ENCODE measurements around the gene DOCK8. TPM values are rescaled to one million over a fixed set of nuclear protein-coding genes. Genes with fewer than 3 reads are reported as not detected.

The DOCK8 gene
- total and polyA plus RNA-seq, 2 experiments from 2014 or later = 0.94 to 1.2 TPM

GRCh38 chr9:303502-303901 lies 88.8 kb downstream of the DOCK8 start (continued):
- no peak for TF ChIP-seq CTCF (conservative IDR thresholded peaks at IDR 0.05; ENCODE audit: low read depth in 2 of 2)
- TF ChIP-seq ETS1 (IDR thresholded peaks at IDR 0.05) = no peak
- TF ChIP-seq EZH2phosphoT487 (IDR thresholded peaks at IDR 0.05; ENCODE audit: unreplicated experiment) = no peak
- TF ChIP-seq ZNF331 (CRISPR knock-in tag; IDR thresholded peaks at IDR 0.05; ENCODE audit: low read depth) = no peak
- TF ChIP-seq NANOG (IDR thresholded peaks at IDR 0.05; ENCODE audit: borderline replicate concordance) = no peak

- H3K9me2 ChIP-seq (ENCODE audit: insufficient read depth) = no peaks in the 10 kb centered on the region
- no peak overlapping the region for H3K4me2 ChIP-seq
- H4K20me1 ChIP-seq (replicated peaks; ENCODE audit: insufficient read depth) = no peaks in the 10 kb centered on the region
- H3K4me3 ChIP-seq = no peak overlapping the region
- peaks cover 5% of the 10 kb centered on the region for H3K4me1 Mint-ChIP-seq
- H3K27ac Mint-ChIP-seq = no peak overlapping the region
- no peak overlapping the region for H3K4me3 Mint-ChIP-seq
- no peaks in the 10 kb centered on the region for H3K27me3 Mint-ChIP-seq (ENCODE audit: insufficient read depth, low read depth, poor library complexity)
- H3K9me3 Mint-ChIP-seq = no peaks in the 10 kb centered on the region
- no peak for ATAC-seq
- no peak for DNase-seq (ENCODE audit: low spot score)
- no peak overlapping the region for H3K27ac ChIP-seq (ENCODE audit: low read depth)
- no peaks in the 10 kb centered on the region for H3K4me1 ChIP-seq (ENCODE audit: insufficient read depth)
- no peaks in the 10 kb centered on the region for H3K79me2 ChIP-seq (replicated peaks; ENCODE audit: insufficient read depth)
- H3F3A ChIP-seq (replicated peaks; ENCODE audit: low read depth) = no peaks in the 10 kb centered on the region
- H3K27me3 ChIP-seq (ENCODE audit: insufficient read depth) = no peaks in the 10 kb centered on the region
- H3K36me3 ChIP-seq (ENCODE audit: insufficient read depth) = no peaks in the 10 kb centered on the region
- no peaks in the 10 kb centered on the region for H3K36me3 Mint-ChIP-seq (ENCODE audit: low read depth)
- H2AFZ ChIP-seq = no peak overlapping the region
- TF ChIP-seq CREB1 (CRISPR knock-in tag; IDR thresholded peaks at IDR 0.05; ENCODE audit: low read depth) = no peak
- no peak for TF ChIP-seq ZNF114 (CRISPR knock-in tag; IDR thresholded peaks at IDR 0.05)
- no peak for TF ChIP-seq EZH2phosphoT487 (IDR thresholded peaks at IDR 0.05; ENCODE audit: unreplicated experiment)
- TF ChIP-seq CTCF (conservative IDR thresholded peaks at IDR 0.05; ENCODE audit: low read depth in 2 of 2) = no peak
- TF ChIP-seq STAT1 (IDR thresholded peaks at IDR 0.05; ENCODE audit: unreplicated experiment) = no peak
- no peak for TF ChIP-seq EZH2 (IDR thresholded peaks at IDR 0.05; ENCODE audit: low read depth, unreplicated experiment)
- TF ChIP-seq ZNF462 (CRISPR knock-in tag; IDR thresholded peaks at IDR 0.05) = no peak
- TF ChIP-seq POLR2AphosphoS5 (IDR thresholded peaks at IDR 0.05; ENCODE audit: low read depth) = no peak
These were observed 89.4 kb downstream of the DOCK8 start for GRCh38 chr9:304106-304505.

Data from GM23338 (cell line).